GM12873 (cell line): ENCODE measurements around the gene ZFTA.

Experiments used
- CTCF ChIP-seq: IDR thresholded peaks from 2 replicates; pipeline ENCODE4 v1.5.1; 2012; ENCODE audit warnings: low read depth, mild to moderate bottlenecking, moderate library complexity, low read length, control low read depth; ENCODE audit not compliant: insufficient read depth; ENCODE audit errors: missing control alignments

ZFTA gene

GRCh38 chr11:63770763-63771162 is 2.2 kb upstream of the ZFTA start:
- TF ChIP-seq CTCF = no peak

- TF ChIP-seq CTCF = no peak
Observed at GRCh38 chr11:63769714-63770455, 1.3 kb upstream of the ZFTA start.

GRCh38 chr11:63769042-63769713 is 603 bp upstream of the ZFTA start:
- no peak for TF ChIP-seq CTCF

GRCh38 chr11:63767565-63768236 is 874 bp downstream of the ZFTA start:
- no peak for TF ChIP-seq CTCF

- no peak for TF ChIP-seq CTCF
Observed at GRCh38 chr11:63767267-63767564, 1.4 kb downstream of the ZFTA start.

GRCh38 chr11:63766531-63767235 is 1.9 kb downstream of the ZFTA start:
- no peak for TF ChIP-seq CTCF
